Upper lobe of left lung (tissue), 4 donors: Measurements from ENCODE around the gene TAF9B.
"Not testable (repeated sequence)": the region's sequence is repeated elsewhere in the genome, so short reads cannot be mapped to it uniquely, and the experiment has no call there.

Experiments
- EP300 ChIP-seq, 4 donors: sonication (generic); formaldehyde crosslinking; IDR thresholded peaks; one replicate each; pipeline ENCODE4 v1.5.1; 2017; ENCODE audit warnings: antibody characterized with exemption in 4 of 4, control low read depth in 2 of 4
- POLR2A ChIP-seq, 4 donors: fragments of 450-650 bp; IDR thresholded peaks; one replicate each; pipeline ENCODE4 v1.5.1; 2016 to 2017; ENCODE audit warnings: antibody characterized with exemption in 4 of 4, mild to moderate bottlenecking in 2 of 4
- POLR2AphosphoS5 ChIP-seq, 2 donors: sonication (generic); formaldehyde crosslinking; IDR thresholded peaks; one replicate each; pipeline ENCODE4 v1.5.1; 2017; ENCODE audit warnings: antibody characterized with exemption in 2 of 2
- TF ChIP-seq, protein P1 (sequence below), 6 experiments: fragments of 450-650 bp in 4 of 6; fragments of 200-600 bp in 2 of 6; sonication (generic) in 2 of 6; IDR thresholded peaks; one replicate each; pipeline ENCODE4 v1.5.1; 2016 to 2019; ENCODE audit warnings: antibody characterized with exemption in 6 of 6

DNA sequence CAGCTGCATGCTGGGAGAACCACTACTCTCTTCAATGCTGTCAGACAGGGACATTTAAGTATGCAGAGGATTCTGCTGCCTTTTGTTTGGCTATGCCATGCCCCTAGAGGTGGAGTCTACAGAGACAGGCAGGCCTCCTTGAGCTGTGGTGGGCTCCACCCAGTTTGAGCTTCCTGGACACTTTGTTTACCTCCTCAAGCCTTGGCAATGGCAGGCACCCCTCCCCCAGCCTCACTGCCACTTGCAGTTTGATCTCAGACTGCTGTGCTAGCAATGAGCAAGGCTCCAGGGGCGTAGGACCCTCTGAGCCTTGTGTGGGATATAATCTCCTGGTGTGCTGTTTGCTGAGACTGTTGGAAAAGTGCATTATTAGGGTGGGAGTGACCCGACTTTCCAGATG, 17.9 kb upstream of the TAF9B start:
- TF ChIP-seq POLR2AphosphoS5, POLR2A, EP300 (IDR thresholded peaks at IDR 0.05): not testable (repeated sequence)
- TF ChIP-seq, protein P1, sequence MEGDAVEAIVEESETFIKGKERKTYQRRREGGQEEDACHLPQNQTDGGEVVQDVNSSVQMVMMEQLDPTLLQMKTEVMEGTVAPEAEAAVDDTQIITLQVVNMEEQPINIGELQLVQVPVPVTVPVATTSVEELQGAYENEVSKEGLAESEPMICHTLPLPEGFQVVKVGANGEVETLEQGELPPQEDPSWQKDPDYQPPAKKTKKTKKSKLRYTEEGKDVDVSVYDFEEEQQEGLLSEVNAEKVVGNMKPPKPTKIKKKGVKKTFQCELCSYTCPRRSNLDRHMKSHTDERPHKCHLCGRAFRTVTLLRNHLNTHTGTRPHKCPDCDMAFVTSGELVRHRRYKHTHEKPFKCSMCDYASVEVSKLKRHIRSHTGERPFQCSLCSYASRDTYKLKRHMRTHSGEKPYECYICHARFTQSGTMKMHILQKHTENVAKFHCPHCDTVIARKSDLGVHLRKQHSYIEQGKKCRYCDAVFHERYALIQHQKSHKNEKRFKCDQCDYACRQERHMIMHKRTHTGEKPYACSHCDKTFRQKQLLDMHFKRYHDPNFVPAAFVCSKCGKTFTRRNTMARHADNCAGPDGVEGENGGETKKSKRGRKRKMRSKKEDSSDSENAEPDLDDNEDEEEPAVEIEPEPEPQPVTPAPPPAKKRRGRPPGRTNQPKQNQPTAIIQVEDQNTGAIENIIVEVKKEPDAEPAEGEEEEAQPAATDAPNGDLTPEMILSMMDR (IDR thresholded peaks at IDR 0.05): not testable (repeated sequence)
